ENCODE measurements around the gene PITHD1.

The PITHD1 gene

GRCh38 chr1:23804183-23804835, 26.1 kb downstream of the PITHD1 start:
- ATAC-seq, result no peak
- TF ChIP-seq SNAI2 (CRISPR knock-in tag; IDR thresholded peaks at IDR 0.05) (no peak), PPARA (CRISPR knock-in tag; IDR thresholded peaks at IDR 0.05; ENCODE audit: borderline replicate concordance) (no peak), ZFP30 (CRISPR knock-in tag; IDR thresholded peaks at IDR 0.05) (no peak), ZNF70 (CRISPR knock-in tag; IDR thresholded peaks at IDR 0.05) (no peak), ESRRG (CRISPR knock-in tag; IDR thresholded peaks at IDR 0.05) (no peak), CSRNP3 (CRISPR knock-in tag; IDR thresholded peaks at IDR 0.05) (no peak), CSDC2 (CRISPR knock-in tag; IDR thresholded peaks at IDR 0.05) (no peak), ZFP3 (CRISPR knock-in tag; IDR thresholded peaks at IDR 0.05) (no peak), ISL1 (CRISPR knock-in tag; IDR thresholded peaks at IDR 0.05) (no peak), CREB5 (CRISPR knock-in tag; IDR thresholded peaks at IDR 0.05; ENCODE audit: low read depth) (no peak), ZNF8 (CRISPR knock-in tag; IDR thresholded peaks at IDR 0.05) (no peak), BACH2 (CRISPR knock-in tag; IDR thresholded peaks at IDR 0.05; ENCODE audit: borderline replicate concordance) (no peak), ARNTL (CRISPR knock-in tag; IDR thresholded peaks at IDR 0.05; ENCODE audit: borderline replicate concordance, low read depth) (no peak)
- TF ChIP-seq, protein P1, sequence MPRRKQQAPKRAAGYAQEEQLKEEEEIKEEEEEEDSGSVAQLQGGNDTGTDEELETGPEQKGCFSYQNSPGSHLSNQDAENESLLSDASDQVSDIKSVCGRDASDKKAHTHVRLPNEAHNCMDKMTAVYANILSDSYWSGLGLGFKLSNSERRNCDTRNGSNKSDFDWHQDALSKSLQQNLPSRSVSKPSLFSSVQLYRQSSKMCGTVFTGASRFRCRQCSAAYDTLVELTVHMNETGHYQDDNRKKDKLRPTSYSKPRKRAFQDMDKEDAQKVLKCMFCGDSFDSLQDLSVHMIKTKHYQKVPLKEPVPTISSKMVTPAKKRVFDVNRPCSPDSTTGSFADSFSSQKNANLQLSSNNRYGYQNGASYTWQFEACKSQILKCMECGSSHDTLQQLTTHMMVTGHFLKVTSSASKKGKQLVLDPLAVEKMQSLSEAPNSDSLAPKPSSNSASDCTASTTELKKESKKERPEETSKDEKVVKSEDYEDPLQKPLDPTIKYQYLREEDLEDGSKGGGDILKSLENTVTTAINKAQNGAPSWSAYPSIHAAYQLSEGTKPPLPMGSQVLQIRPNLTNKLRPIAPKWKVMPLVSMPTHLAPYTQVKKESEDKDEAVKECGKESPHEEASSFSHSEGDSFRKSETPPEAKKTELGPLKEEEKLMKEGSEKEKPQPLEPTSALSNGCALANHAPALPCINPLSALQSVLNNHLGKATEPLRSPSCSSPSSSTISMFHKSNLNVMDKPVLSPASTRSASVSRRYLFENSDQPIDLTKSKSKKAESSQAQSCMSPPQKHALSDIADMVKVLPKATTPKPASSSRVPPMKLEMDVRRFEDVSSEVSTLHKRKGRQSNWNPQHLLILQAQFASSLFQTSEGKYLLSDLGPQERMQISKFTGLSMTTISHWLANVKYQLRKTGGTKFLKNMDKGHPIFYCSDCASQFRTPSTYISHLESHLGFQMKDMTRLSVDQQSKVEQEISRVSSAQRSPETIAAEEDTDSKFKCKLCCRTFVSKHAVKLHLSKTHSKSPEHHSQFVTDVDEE (CRISPR knock-in tag; IDR thresholded peaks at IDR 0.05), result no peak

GRCh38 chr1:23805025-23805424, 26.8 kb downstream of the PITHD1 start:
- TF ChIP-seq ARNTL (CRISPR knock-in tag; IDR thresholded peaks at IDR 0.05; ENCODE audit: borderline replicate concordance, low read depth) (no peak), ZC3H10 (CRISPR knock-in tag; IDR thresholded peaks at IDR 0.05) (no peak), ZFP3 (CRISPR knock-in tag; IDR thresholded peaks at IDR 0.05) (no peak), TCF4 (CRISPR knock-in tag; IDR thresholded peaks at IDR 0.05; ENCODE audit: borderline replicate concordance) (no peak), ZFP30 (CRISPR knock-in tag; IDR thresholded peaks at IDR 0.05) (no peak), SNAI2 (CRISPR knock-in tag; IDR thresholded peaks at IDR 0.05) (no peak), ZNF8 (CRISPR knock-in tag; IDR thresholded peaks at IDR 0.05) (no peak), ZNF565 (CRISPR knock-in tag; conservative IDR thresholded peaks at IDR 0.05; ENCODE audit: low read depth) (no peak), CSRNP3 (CRISPR knock-in tag; IDR thresholded peaks at IDR 0.05) (no peak)
- TF ChIP-seq, protein P2, sequence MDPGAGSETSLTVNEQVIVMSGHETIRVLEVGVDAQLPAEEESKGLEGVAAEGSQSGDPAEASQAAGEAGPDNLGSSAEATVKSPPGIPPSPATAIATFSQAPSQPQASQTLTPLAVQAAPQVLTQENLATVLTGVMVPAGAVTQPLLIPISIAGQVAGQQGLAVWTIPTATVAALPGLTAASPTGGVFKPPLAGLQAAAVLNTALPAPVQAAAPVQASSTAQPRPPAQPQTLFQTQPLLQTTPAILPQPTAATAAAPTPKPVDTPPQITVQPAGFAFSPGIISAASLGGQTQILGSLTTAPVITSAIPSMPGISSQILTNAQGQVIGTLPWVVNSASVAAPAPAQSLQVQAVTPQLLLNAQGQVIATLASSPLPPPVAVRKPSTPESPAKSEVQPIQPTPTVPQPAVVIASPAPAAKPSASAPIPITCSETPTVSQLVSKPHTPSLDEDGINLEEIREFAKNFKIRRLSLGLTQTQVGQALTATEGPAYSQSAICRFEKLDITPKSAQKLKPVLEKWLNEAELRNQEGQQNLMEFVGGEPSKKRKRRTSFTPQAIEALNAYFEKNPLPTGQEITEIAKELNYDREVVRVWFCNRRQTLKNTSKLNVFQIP (CRISPR knock-in tag; IDR thresholded peaks at IDR 0.05; ENCODE audit: borderline replicate concordance, low read depth), result no peak
- ATAC-seq, result no peak

DNA sequence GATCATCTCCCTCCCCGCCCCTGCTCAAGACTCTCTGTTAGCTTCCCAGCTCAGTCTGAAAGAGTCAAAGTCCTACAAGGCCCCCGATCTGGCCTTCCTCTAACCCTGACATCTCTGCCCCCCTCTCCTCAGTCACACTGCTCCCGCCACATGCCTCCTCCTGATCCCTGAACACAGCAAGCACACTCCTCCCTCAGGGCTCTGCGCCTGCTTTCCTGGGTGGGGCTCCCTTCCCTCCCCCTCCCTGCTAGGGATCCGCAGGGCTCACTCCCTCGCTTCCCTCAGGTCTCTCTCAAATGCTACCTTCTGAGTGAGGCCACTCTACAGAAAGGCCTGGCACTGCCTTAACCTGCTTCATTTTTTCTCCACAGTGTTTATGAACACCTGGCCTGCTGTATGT, 28.1 kb downstream of the PITHD1 start:
- ATAC-seq, result no peak
- no peak for TF ChIP-seq CSDC2 (CRISPR knock-in tag; IDR thresholded peaks at IDR 0.05)
- no peak for TF ChIP-seq ARNTL (CRISPR knock-in tag; IDR thresholded peaks at IDR 0.05; ENCODE audit: borderline replicate concordance, low read depth)
- no peak for TF ChIP-seq ZNF8 (CRISPR knock-in tag; IDR thresholded peaks at IDR 0.05)
- TF ChIP-seq ZNF70 (CRISPR knock-in tag; IDR thresholded peaks at IDR 0.05), result no peak
- no peak for TF ChIP-seq ISL1 (CRISPR knock-in tag; IDR thresholded peaks at IDR 0.05)

- ATAC-seq, result no peak
- TF ChIP-seq ZNF8 (CRISPR knock-in tag; IDR thresholded peaks at IDR 0.05), result no peak
- TF ChIP-seq, protein P1 (CRISPR knock-in tag; IDR thresholded peaks at IDR 0.05), result no peak
- no peak for TF ChIP-seq ISL1 (CRISPR knock-in tag; IDR thresholded peaks at IDR 0.05)
- no peak for TF ChIP-seq TCF4 (CRISPR knock-in tag; IDR thresholded peaks at IDR 0.05; ENCODE audit: borderline replicate concordance)
- no peak for TF ChIP-seq ZC3H10 (CRISPR knock-in tag; IDR thresholded peaks at IDR 0.05)
- no peak for TF ChIP-seq ARNTL (CRISPR knock-in tag; IDR thresholded peaks at IDR 0.05; ENCODE audit: borderline replicate concordance, low read depth)
- TF ChIP-seq GLIS3 (CRISPR knock-in tag; IDR thresholded peaks at IDR 0.05), result no peak
- no peak for TF ChIP-seq CREB5 (CRISPR knock-in tag; IDR thresholded peaks at IDR 0.05; ENCODE audit: low read depth)
- no peak for TF ChIP-seq ZNF70 (CRISPR knock-in tag; IDR thresholded peaks at IDR 0.05)
- TF ChIP-seq SNAI2 (CRISPR knock-in tag; IDR thresholded peaks at IDR 0.05), result no peak
Observed at GRCh38 chr1:23807453-23807852, 29.2 kb downstream of the PITHD1 start.

Measured in SK-N-SH treated with all-trans-retinoic acid at 6 μM for 48 hours (cell line).